Fibroblast of the conjunctiva (primary cell): ENCODE measurements around the gene PAMR1.

Experiments
- DNase-seq: peaks from one replicate; pipeline ENCODE4 v3.0.0-alpha.2; 2010; ENCODE audit warnings: low read depth

PAMR1 gene

DNA sequence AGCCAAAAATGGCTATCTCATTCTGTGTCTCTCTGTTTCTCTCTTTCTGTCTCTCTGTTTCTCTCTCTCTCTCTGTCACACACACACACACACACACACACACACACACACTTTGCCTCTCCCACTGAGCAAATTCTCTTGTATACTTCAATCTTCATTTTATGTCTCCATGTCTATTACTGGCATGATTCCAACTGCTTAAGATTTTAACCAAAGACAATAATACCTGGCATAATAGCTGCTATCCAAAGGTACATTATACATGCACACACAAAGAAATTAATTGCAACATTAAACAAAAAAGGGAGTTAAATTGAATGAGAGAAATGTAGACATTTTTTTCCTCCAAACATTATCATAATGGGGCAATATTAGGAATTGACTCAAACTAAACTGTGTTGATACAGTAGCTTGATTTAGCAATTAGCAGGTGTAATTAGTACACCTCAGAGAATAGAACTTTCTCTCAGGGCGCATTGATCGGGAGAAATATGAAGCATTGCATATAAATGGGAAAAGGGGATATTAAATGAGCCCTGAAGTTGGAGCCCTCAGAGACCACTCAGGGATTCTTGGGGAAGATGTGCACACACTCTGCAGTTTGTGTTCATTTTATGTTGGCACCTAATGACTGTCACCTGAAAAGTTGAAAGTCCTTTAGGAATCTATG, 88.7 kb downstream of the PAMR1 start:
- DNase-seq: no peak

DNA sequence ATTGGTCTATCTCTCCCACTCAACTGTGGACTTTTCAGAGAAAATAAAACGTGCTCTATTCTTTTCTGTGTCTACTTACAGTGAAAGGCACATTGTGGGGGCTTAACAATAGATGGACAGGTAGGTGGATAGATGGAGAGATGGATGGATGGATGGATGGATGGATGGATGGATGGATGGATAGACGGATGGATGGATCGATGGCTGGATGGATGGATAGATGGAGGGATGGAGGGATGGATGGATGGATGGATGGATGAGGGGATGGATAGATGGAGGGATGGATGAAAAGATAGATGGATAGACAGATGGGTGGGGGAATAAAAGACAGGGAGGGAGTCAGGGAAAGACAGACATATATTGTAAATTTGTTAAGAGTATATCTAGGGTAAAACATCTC, 91.8 kb downstream of the PAMR1 start:
- DNase-seq: no peak

DNA sequence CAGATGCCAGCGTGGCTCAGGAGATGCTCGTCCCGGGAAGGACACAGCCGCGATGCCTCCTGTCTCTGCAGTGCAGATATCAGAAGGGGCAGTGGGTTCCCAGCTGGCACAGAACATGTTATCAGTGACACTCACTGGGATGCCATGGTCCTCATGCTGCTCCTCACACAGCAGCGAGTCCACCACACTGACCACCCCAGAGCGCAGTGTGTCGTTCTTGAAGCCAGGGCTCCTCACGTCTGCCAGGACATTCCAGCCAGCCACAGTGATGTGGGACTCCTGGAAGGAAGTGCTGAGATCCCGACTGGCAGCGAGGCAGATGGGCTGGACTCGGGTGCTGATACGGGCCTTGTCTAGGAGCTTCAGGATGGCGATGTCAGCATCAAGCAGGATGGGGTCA, 93.0 kb downstream of the PAMR1 start:
- no peak for DNase-seq

DNA sequence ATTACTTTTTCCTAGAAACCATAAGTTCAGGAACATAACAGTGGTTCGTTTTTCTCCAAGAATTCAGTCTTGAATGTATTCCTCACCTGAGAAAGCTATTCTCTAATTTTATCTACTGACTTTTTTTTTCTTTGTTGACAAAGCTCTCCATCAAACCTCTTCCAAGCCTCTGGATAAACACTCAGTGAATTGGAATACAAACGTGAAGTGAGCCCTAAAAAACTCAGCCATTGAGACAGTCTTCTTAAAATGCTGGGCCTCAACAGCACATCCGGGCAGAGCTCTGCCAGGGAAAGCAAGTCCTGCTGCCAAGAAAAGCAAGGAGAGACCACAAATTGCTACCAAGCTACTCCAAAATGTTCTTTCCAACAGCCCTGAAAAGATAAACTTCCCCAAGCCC, 98.3 kb downstream of the PAMR1 start:
- peak; percentile 61 for DNase-seq

DNA sequence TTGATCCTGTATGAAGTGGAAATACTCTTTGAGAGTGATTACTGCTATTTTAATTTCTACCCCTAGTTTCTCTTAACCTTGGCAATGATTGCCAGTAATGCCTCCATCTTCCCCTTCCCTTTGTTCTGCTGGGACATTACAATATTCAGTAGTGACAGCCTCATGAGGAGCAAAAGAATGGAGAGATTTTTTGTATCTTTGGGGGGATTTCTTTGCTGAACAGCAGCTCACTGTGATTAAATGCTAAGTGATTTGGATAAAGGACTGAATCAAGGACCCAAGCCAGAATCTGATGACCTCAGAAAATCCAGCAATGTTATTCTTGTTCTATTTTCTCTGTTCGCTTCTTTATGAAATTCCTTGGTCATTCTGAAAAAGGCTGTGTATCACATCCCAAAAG, 99.1 kb downstream of the PAMR1 start:
- no peak for DNase-seq

DNA sequence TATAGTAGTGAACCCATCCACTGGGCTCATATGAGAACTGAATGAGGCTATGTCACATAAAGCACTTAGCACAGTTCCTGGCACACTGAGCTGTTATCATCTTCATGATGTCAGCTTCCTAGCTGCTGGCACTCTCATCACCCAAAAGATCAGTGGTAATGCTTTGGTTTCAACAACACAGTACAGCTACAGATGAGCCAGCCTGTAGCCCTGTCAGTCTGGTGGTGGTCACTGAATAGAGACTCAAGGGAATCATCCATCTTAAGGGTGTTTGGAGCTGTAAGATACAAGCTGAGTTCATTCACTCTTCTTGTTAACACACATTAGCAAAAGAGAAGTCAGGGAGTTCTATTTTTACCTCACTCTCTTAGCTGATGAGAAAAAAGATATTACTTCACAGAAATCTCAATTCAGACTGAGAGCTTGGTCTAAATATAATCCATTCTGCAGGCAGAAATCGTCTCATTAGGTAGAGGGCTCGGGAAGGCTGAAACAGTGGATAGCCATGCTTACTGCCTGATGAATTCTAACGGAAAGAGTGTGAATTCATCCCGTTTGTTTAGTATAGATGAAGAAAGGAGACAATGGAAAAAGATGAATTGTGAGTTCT, 99.7 kb downstream of the PAMR1 start:
- DNase-seq: no peak

DNA sequence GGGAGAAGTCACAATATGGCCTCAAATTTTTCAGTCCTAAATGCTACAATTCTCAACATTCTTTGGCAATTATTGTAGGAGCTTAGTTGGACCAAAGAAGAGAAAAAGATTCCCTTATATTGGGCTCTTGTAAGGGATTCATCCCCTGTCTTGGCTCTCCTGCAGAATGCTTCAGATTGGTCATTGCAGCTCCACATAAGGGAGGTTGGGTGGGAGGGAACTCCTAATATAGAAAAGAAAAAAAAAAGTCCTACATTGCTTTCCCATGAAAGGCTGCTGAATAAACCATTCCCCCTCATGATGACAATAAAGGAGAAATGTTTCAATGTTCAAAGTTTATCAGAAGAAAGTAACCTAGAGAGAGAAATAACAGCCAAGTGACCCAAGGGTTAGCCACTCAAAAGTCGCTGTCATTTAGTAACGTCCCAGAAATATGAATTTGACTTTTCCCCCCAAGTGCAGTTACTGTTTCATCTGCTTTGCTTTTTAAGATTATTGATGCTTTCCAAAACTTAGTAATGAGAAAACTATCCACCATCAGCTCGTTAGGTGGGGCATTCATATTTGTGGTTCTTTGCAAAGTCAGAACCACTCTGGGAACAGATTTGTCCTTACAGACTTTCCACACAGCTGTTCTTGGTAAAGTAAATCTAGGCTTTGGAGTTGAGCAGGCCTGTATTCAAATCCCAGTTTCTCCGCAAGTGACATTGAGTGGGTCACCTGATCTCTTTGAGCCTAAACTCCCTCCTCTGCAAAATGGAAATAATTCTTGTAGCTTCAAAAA, 101.1 kb downstream of the PAMR1 start:
- no peak for DNase-seq

DNA sequence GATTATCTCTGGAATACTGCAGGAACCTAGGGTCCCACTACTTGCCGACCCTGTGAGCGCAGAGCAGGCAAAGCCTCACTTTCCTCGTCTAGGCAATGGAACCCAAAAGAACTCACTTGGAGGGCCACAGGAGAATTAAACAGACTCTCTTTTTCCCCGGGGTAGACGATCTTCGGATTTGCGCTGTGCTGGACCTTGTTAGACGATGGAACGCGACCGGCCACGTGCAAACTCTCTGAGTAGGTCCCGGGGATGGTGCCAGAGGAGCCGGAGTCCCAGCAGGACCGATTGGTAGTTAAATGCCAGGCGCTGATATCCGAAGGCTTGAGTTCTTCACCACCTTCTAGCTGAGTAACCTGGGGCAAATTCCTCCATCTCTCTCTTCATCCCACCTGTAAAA, 105.0 kb downstream of the PAMR1 start:
- no peak for DNase-seq

DNA sequence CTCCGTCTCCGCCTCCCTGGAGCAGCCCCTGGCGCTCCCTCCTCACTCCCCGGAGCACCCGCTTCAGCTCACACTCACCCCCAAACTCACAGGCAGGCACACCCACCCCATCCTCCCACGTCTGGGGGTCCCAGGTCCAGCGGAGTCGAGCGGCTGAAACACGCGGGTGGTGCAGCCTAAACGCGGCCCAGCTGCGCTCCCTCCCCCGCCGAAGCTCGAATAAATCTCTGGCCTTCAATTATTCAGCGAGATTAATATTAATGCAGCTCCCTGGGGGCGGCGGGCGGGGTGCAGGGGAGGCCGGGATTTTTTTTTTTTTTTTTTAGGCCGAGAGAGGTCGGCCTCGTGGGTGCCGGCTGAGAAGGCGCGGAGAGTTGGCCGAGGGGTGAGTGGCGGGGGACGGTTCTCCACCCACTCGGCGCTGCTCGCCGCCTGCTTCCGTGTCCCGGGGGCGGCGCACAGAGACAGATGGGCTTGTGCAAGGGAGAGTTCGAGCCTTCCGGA, 105.5 kb downstream of the PAMR1 start:
- DNase-seq: no peak

DNA sequence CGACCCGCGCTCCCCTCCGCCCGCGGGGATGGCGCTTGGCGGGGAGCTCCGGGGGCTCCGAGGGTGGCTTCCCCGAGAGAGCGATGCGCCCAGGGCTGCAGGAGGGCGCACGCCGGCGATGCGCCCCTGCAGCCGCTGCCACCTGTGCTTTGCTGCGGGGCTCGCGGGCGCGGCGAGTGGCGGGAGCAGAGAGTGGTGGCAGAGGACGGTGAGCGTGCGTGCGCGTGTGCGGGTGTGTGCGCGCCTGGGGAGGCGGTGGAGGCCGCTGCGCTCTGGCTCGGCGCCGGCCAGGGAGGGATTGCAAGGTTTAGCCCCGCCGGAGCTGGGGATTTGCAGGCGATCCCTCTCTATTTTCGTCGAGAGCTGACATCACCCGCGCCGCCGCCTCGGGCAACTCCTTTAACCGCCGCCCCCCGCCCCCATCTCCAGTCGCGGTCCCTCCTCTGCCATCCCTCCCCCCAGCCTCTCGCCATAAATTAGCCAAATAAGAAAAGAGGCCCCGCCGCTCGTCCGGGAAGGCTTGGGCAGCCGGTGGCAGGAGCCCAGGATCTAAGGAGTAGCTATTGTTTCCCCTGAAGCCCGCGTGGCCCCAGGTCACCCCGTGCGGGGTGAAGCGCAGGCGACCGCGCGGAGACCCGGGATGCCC, 106.1 kb downstream of the PAMR1 start, which contains the start of gene SLC1A2:
Gene SLC1A2 (minus strand): TSS at position 375 of the 646 bp plus-strand sequence. CDS start 592 bp downstream, outside the sequence.
- DNase-seq: no peak

DNA sequence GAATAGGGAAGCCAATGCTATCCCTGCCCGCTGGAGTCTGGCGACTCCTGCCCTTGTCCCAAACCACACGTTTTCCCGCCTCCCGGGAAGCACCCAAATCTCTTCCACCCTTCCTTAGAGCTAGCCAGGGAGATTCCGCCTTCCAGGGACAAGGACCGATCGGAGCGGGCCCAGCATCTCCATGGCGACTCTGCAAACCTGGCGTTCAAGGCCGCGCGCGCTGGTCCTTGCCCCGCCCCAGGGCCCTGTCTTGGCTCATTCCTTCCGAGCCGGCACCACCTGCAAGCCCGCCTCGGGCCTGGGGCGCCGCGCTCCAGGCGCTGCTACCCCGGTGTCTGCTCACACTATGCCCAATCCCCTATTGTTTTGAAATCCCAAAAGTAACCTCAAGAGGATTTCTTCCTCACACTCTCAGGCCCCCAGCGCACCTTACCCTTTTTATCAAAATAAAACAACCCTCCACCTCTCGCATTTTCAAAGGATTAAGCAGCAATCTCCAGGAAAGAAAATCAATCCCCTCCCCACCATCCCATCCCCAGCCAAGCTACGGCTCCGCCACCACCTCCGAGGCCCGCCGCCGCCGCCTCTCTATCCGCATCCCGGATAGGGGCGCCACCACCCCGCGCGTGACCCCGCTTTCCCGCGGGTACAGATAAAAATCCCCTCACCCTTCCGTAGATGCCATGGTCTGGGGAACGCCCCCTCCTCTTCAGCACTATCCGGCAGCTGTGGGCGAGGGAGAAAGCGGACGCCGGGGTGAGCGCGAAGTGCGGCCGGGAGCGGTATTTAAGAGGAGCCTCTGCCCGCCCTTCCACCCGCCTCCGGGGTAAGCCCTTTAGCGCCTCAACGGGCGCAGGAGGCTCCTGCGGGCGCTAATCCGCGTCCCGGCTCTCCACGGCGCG, 106.9 kb downstream of the PAMR1 start:
- no peak for DNase-seq

DNA sequence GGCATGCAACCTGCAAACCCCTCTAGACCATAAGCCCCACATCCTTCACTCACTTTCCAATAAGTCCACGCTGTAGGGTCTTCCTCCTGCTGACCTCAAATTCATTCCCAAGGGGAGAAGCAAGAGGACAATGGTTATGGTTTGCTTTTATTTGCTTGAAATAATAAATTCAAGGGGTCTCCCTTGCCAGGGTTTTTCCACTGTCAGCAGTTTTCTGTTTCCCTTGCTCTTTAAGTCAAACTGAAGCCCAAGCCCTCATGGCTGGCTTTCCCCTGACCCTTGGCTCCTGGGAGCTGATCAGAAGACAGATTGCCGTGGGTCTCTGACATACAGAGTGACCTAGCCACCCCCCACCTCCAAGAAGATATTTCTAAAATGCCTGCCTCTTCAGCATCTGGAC, 109.9 kb downstream of the PAMR1 start:
- no peak for DNase-seq

DNA sequence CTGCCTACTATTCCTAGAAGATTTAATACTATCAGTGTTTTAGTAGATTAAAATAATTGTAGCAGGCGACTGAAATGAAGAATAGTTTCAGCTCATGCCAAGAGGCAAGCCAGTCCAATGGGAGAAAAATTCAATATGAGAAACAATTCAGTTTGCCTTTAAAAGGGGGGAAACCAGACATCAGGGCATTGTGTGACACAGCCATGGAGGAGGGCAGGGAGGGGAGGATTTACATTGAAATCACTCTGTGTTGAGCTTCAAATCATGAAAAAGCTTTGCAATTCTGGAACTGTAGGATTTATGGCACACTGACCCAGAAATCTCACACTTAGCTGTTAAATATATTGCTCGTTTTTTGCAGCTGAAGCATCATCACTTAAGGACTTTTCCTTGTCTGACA, 110.6 kb downstream of the PAMR1 start:
- no peak for DNase-seq

DNA sequence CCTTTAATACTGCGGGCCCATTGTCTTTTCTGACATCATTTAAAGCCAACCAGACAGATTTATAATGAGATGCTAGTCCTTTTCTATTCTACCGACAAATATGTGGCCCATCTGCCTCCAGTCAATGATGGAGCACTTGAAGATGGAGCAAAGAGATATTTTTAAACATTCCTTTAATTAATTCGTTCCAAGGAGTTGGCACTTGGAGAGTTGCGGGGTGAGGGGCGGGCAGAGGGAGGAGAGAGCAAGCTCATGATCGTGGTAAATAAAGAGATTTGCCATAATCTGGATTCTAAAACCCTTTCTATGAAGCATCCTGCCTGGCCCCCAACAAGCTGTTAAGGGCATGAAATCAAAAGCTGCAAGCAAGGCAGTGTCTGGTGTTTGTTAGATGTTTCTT, 111.1 kb downstream of the PAMR1 start:
- DNase-seq: no peak

DNA sequence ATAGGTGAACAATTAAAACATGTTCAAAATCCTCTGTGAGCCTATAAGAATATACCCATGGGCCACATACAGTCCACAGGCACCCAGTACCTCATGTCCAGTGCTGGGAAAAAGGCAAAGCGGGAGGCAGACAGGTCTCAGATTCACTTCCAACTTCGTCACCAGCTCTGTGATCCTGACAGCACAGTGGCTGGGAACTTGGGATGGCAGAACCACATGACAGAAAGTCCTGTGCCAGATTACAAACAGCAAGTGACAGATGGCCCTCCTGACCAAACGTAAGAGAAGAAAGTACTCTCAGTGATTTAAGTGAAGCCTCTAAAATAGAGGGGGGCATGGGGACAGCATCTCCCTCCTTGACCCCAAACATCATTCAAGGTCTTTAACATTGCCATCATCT, 111.8 kb downstream of the PAMR1 start:
- DNase-seq: no peak

DNA sequence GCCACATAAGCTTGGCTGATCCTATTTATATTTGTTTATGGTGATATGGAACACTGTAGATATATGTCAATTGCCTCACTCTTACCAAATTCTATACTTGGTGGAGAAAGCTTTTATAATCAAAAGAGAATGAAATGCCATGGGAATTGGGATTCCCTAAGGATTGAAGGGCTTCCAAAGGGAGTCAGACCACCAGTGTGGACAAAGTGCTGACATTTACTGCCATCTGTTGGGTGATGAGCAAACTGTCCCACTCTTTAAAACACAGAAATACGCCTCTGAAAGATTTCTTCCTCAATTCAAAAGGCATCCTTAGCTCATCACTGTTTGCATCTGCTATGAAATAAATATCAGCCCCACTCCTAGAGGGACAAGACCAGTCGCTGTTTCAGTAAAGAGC, 113.1 kb downstream of the PAMR1 start:
- DNase-seq: no peak

DNA sequence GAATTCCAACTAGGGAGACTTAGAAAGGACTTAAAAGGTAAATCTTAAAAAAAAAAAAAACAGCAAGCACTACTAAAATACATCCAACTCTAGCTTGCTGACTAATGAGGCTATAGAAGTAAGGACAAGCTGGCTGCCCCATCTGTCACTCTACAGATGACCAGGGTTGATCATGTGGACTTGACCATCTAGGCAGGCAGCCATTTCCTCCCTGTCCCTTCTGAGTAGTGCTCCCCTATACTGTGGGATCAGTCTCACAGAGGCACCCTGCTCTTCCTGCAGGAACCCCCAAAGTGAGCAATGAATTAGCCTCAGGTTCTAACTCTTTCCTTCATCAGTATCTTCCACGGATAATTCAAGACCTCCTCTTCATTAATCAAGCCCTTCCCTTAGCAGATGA, 118.4 kb downstream of the PAMR1 start:
- no peak for DNase-seq

DNA sequence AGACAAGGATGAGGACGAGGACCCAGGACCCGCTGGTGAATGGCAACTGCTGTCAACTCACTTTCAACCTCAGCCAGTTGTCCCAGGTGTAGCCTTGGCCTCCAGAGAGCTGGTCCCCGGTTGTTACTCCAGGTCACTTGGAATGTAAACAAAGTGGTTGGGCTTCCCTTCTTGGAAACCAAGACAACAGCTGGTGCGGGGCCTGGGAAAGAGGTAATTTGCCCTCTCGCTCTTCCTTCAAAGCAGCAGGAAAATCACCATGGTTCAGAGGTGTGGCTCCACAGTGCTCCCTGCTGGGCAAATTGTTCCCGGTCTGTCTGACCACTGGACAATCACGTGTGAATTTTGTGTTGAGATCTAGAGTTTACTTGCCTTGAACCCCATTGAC, 121.0 kb downstream of the PAMR1 start:
- DNase-seq: no peak

DNA sequence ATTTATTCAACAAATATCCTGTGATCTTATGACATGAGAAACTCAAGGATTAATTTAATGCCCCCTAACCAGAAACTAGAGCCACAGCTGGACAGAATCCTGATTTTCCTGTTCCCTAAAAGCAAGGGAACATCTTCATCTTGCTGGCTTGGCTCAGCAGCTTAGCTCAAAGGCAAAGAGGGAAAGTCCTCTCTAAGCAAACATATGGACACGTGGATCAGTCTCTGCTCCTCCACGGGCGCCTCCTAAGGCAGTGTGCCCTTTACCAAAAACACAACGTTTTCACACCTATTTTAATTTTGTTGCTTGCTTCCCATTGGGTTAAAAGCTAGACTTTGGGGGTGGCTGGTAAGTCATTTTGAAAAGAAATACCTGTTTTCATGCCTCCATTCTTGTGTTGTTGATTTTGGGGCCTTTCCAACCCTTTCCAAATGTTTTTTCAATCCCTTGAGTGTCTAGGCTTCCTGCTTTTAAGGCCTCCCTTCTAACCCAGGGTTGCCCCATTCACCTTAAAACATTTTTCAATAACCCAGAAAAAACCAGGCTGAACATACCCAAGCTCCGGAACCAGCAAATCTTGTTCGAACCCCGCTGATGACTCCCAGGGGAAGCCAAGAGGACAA, 121.5 kb downstream of the PAMR1 start:
- no peak for DNase-seq

DNA sequence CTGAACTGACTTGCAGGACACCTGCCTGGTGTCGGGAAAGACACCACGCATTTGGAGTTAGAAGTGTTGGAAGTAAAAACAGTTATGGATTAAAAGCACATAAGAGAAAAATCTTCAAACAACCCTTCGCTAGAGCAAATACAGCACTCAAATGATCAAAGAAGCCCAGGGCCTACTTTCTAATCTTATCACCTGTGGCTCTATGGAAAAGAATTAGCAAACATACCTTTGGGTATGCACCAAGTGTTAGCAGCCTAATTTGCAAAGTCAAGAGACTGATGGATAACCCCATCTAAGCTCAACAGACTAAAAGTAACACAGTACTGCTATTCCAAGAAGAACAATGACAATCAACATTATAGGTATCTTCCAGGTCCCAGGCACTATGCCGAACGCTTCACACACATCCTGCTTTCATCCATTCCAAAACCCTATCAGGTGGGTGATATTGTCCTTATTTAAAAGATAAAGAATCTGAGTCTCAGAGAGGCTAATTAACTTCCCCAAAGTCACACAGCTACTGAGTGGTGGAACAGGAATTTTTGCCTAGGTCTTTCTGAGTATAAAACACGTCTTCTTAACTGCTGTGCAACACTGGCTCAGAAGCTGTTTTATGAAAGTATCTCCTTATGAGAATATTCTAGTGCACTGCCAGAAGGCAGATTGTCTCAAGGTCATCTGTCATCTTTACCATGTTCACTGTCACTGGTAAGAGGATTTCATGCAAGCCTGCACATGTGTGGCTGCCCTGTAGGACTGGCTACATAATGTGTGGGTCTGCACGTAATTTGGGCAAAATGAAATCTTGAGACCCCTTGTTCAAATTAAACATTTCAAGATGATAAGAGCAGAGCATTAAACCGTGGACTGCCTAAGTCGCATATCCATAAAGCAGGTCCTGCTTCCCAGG, 122.4 kb downstream of the PAMR1 start:
- no peak for DNase-seq
